ENCODE measurements around the gene PCBP3.
"Not testable (repeated sequence)": the region's sequence is repeated elsewhere in the genome, so short reads cannot be mapped to it uniquely, and the experiment has no call there.

The PCBP3 gene

GRCh38 chr21:45698493-45699184 is 55.1 kb downstream of the PCBP3 start:
- no peak for DNase-seq

GRCh38 chr21:45699251-45699942 is 55.9 kb downstream of the PCBP3 start:
- no peak for DNase-seq

DNA sequence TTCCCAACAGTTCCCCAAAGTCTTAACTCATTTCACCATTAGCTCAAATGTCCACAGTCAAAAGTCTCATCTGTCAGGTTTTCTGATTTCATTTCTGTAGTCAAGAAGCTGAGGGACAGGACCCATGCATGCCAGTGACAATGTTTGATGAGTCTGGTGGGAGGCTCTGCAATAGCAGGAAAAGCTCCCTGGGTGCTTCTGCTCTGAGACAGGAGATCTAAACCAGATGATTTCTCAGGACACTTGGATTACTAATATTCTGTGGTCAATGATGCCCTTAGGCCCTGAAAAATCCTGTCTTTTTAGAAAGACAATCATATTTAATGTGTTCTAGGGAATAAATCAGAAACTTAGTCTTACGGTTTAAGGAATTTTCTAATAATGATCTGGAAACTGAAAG is 56.4 kb downstream of the PCBP3 start:
- no peak for DNase-seq

DNA sequence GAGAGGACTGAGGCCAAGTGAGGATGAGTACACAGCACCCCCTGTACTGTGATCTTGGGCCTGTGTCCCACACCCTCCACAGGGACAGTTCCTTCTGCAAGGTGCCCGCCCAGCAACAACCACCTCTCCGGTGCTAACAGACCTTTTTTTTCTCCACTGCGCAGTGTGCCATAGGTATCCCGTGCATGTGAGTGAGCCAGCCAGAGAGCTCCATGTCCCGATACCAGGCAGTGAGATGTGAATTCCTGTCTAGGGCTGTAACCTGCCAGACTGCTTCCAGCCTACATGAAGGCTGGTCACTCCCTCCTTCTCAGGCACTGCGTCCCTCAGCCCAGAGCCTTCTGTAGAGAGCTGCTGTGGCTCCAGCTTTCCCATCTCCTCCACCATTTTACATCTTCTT is 56.9 kb downstream of the PCBP3 start:
- no peak for DNase-seq

- DNase-seq, result no peak
Measured at GRCh38 chr21:45704311-45705108, 61.0 kb downstream of the PCBP3 start.

DNA sequence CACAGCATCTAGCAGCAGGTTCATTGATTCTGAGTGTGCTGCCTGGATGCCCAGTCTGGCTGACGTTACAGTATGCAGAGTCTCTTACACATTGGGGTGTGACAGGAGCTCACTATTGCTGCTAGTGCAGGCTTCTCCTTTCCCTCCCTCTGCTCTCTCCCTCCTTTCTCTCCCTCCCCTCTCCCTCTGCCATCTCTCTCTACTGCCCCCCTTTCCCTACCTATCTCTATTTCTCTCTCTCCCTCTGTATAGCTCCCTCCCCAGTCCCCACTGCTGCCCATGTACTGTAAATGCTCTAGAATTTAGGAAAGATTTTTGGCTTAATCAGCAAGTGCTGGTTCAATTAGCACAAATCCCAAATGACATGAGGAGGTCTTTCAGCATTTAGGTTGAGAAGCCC is 62.8 kb downstream of the PCBP3 start:
- no peak for DNase-seq

- DNase-seq, result no peak
Measured at GRCh38 chr21:45709173-45709572, 65.6 kb downstream of the PCBP3 start.

GRCh38 chr21:45709696-45710268 is 66.3 kb downstream of the PCBP3 start:
- DNase-seq, result no peak

- not testable (repeated sequence) for DNase-seq
Measured at GRCh38 chr21:45710306-45710705, 66.8 kb downstream of the PCBP3 start.

GRCh38 chr21:45713613-45714012 is 70.1 kb downstream of the PCBP3 start:
- no peak for DNase-seq

- DNase-seq, result no peak
Measured at GRCh38 chr21:45715441-45715840, 71.9 kb downstream of the PCBP3 start.

- no peak for DNase-seq
Measured at GRCh38 chr21:45718413-45718812, 74.9 kb downstream of the PCBP3 start.

DNA sequence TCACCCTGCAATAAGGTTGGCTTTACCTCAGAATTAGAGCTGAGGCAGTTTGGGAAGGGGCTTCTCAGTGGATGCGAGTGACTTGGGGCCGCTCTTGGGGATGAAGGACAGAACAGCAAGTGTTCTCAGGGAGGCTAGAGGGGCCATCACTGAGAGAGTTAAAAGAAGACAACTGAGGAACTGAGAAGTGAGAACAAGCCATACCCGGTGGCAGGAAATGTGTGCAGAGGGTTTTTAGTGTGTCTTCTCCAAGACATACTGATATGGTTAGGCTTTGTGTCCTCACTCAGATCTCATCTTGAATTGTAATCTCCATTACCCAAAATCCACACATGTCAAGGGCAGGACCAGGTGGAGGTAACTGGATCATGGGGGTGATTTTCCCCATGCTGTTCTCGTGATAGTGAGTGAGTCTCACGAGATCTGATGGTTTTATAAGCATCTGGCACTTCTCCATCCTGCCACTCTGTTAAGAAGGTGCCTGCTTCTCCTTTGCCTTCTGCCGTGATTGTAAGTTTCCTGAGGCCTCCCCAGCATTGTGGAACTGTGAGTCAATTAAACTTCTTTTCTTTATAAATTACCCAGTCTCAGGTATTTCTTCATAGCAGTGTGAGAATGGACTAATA is 75.8 kb downstream of the PCBP3 start:
- no peak for DNase-seq

DNA sequence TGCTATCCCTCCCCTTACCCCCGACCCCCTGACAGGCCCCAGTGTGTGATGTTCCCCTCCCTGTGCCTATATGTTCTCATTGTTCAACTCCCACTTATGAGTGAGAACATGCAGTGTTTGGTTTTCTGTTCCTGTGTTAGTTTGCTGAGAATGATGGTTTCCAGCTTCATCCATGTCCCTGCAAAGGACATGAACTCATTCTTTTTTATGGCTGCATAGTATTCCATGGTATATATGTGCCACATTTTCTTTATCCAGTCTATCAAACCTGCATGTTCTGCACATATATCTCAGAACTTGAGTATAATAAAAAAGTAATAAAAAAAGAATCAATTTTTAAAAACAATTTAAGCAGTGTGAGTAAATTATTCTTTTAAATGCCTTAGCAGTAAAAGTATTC is 76.7 kb downstream of the PCBP3 start:
- DNase-seq, result not testable (repeated sequence)

- no peak for DNase-seq
Measured at GRCh38 chr21:45721671-45722070, 78.1 kb downstream of the PCBP3 start.

GRCh38 chr21:45723049-45723958 is 79.8 kb downstream of the PCBP3 start:
- no peak for DNase-seq

- DNase-seq, result no peak
Measured at GRCh38 chr21:45724345-45724961, 80.9 kb downstream of the PCBP3 start.

- no peak for DNase-seq
Measured at GRCh38 chr21:45724994-45725843, 81.7 kb downstream of the PCBP3 start.

GRCh38 chr21:45725844-45726200 is 82.3 kb downstream of the PCBP3 start:
- no peak for DNase-seq

DNA sequence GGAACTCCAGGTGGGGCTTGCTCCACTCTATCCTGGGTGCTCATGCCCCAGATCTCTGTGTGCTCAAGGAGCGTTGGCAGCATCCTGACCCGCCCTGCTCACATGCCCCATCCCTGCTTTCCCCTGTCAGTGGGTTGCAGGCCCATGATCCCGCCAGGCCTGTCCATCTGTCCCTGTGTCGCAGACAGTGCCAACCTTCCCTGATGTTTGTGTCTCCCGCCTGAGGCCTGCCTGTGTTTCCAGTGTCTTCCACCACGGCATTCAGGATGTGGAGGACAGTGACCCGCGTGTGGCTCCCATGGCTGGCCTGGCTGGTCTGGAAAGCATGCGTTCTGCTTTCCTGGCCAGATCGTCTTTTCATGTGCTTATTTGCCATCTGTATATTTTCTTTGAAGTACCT is 82.9 kb downstream of the PCBP3 start:
- no peak for DNase-seq

- DNase-seq, result no peak
Measured at GRCh38 chr21:45727390-45727789, 83.9 kb downstream of the PCBP3 start.
